ENCODE data around the gene DHX58. TPM values are rescaled to one million over a fixed set of nuclear protein-coding genes. Genes with fewer than 3 reads are reported as not detected.
A peak's percentile ranks its signal among the peaks of the same experiment; 100 is the strongest.
"Not testable (repeated sequence)": the region's sequence is repeated elsewhere in the genome, so short reads cannot be mapped to it uniquely, and the experiment has no call there.

DHX58 gene
- polyA plus RNA-seq, 4 donors: 11.4 to 33.8 (median 13.7) TPM

GRCh38 chr17:42142371-42142896, 29.9 kb upstream of the DHX58 start:
- peaks cover 0 to 6% (median 2%) of the 10 kb centered on the region in 3 donors for H3K4me1 ChIP-seq (ENCODE audit: control insufficient read depth in 3 of 3, insufficient read depth in 2 of 3, low read depth in 1 of 3, low read length in 2 of 3)
- DNase-seq: no peak
- no peaks in the 10 kb centered on the region for H3K27me3 ChIP-seq (ENCODE audit: control insufficient read depth in 3 of 3, insufficient read depth in 3 of 3, low read length in 3 of 3)
- H3K9me3 ChIP-seq (ENCODE audit: control insufficient read depth in 2 of 2, insufficient read depth in 1 of 2, low read depth in 1 of 2, low read length in 1 of 2): no peaks in the 10 kb centered on the region
- no peak for FAIRE-seq
- no peak overlapping the region for H3K27ac ChIP-seq (ENCODE audit: low read depth in 1 of 3, low read length in 2 of 3)
- H3K4me3 ChIP-seq (ENCODE audit: low read depth in 1 of 3, low read length in 3 of 3): no peak overlapping the region
- WGBS, 3 donors: 84 to 91% (median 86%) methylated on average over 7 of the region's 7 CpGs
- H3K36me3 ChIP-seq (ENCODE audit: control insufficient read depth in 3 of 3, insufficient read depth in 2 of 3, low read depth in 1 of 3, low read length in 3 of 3): peaks cover 9 to 73% (median 17%) of the 10 kb centered on the region in 3 donors

- FAIRE-seq: no peak
- Histone ChIP-seq H3K4me3 (ENCODE audit: low read depth in 1 of 3, low read length in 3 of 3) (no peak overlapping the region), H3K9me3 (ENCODE audit: control insufficient read depth in 2 of 2, insufficient read depth in 1 of 2, low read depth in 1 of 2, low read length in 1 of 2) (no peaks in the 10 kb centered on the region), H3K36me3 (ENCODE audit: control insufficient read depth in 3 of 3, insufficient read depth in 2 of 3, low read depth in 1 of 3, low read length in 3 of 3) (peaks cover 9 to 74% (median 16%) of the 10 kb centered on the region in 3 donors), H3K27ac (ENCODE audit: low read depth in 1 of 3, low read length in 2 of 3) (no peak overlapping the region), H3K4me1 (ENCODE audit: control insufficient read depth in 3 of 3, insufficient read depth in 2 of 3, low read depth in 1 of 3, low read length in 2 of 3) (peaks cover 0 to 13% (median 2%) of the 10 kb centered on the region in 3 donors), H3K27me3 (ENCODE audit: control insufficient read depth in 3 of 3, insufficient read depth in 3 of 3, low read length in 3 of 3) (no peaks in the 10 kb centered on the region)
- 70 to 89% (median 89%) methylated on average over 8 of the region's 8 CpGs for WGBS, 3 donors
- DNase-seq: no peak
Measured at GRCh38 chr17:42141382-42141781, 28.9 kb upstream of the DHX58 start.

- Histone ChIP-seq H3K4me1 (ENCODE audit: control insufficient read depth in 3 of 3, insufficient read depth in 2 of 3, low read depth in 1 of 3, low read length in 2 of 3) (peaks cover 0 to 19% (median 2%) of the 10 kb centered on the region in 3 donors), H3K36me3 (ENCODE audit: control insufficient read depth in 3 of 3, insufficient read depth in 2 of 3, low read depth in 1 of 3, low read length in 3 of 3) (peaks cover 9 to 71% (median 15%) of the 10 kb centered on the region in 3 donors)
- H3K4me3 ChIP-seq (ENCODE audit: low read depth in 1 of 3, low read length in 3 of 3); FAIRE-seq; H3K27ac ChIP-seq (ENCODE audit: low read depth in 1 of 3, low read length in 2 of 3); H3K9me3 ChIP-seq (ENCODE audit: control insufficient read depth in 2 of 2, insufficient read depth in 1 of 2, low read depth in 1 of 2, low read length in 1 of 2); H3K27me3 ChIP-seq (ENCODE audit: control insufficient read depth in 3 of 3, insufficient read depth in 3 of 3, low read length in 3 of 3); DNase-seq: not testable (repeated sequence)
- 97 to 99% (median 98%) methylated on average over 7 of the region's 7 CpGs for WGBS, 3 donors
Measured at GRCh38 chr17:42140690-42141089, 28.2 kb upstream of the DHX58 start.

- Histone ChIP-seq H3K4me1 (ENCODE audit: control insufficient read depth in 3 of 3, insufficient read depth in 2 of 3, low read depth in 1 of 3, low read length in 2 of 3) (peaks cover 2 to 36% (median 9%) of the 10 kb centered on the region in 3 donors), H3K27me3 (ENCODE audit: control insufficient read depth in 3 of 3, insufficient read depth in 3 of 3, low read length in 3 of 3) (no peaks in the 10 kb centered on the region), H3K9me3 (ENCODE audit: control insufficient read depth in 2 of 2, insufficient read depth in 1 of 2, low read depth in 1 of 2, low read length in 1 of 2) (no peaks in the 10 kb centered on the region), H3K27ac (ENCODE audit: low read depth in 1 of 3, low read length in 2 of 3) (peak overlapping the region in 1 of 3 donors; percentile 43), H3K4me3 (ENCODE audit: low read depth in 1 of 3, low read length in 3 of 3) (no peak overlapping the region), H3K36me3 (ENCODE audit: control insufficient read depth in 3 of 3, insufficient read depth in 2 of 3, low read depth in 1 of 3, low read length in 3 of 3) (peaks cover 9 to 69% (median 11%) of the 10 kb centered on the region in 3 donors)
- WGBS, 3 donors: 68 to 78% (median 70%) methylated on average over 7 of the region's 7 CpGs
- DNase-seq (no peak), FAIRE-seq (no peak)
Measured at GRCh38 chr17:42138749-42139492, 26.4 kb upstream of the DHX58 start.

- Histone ChIP-seq H3K36me3 (ENCODE audit: control insufficient read depth in 3 of 3, insufficient read depth in 2 of 3, low read depth in 1 of 3, low read length in 3 of 3) (peaks cover 2 to 68% (median 5%) of the 10 kb centered on the region in 3 donors), H3K4me3 (ENCODE audit: low read depth in 1 of 3, low read length in 3 of 3) (peak overlapping the region in 1 of 3 donors; percentile 33), H3K9me3 (ENCODE audit: control insufficient read depth in 2 of 2, insufficient read depth in 1 of 2, low read depth in 1 of 2, low read length in 1 of 2) (no peaks in the 10 kb centered on the region), H3K4me1 (ENCODE audit: control insufficient read depth in 3 of 3, insufficient read depth in 2 of 3, low read depth in 1 of 3, low read length in 2 of 3) (peaks cover 9 to 57% (median 10%) of the 10 kb centered on the region in 3 donors), H3K27me3 (ENCODE audit: control insufficient read depth in 3 of 3, insufficient read depth in 3 of 3, low read length in 3 of 3) (no peaks in the 10 kb centered on the region), H3K27ac (ENCODE audit: low read depth in 1 of 3, low read length in 2 of 3) (peak overlapping the region; percentile 75 to 96 (median 84))
- FAIRE-seq (no peak), DNase-seq (no peak)
- WGBS, 3 donors: 57 to 66% (median 62%) methylated on average over 3 of the region's 3 CpGs
Measured at GRCh38 chr17:42136654-42137051, 24.1 kb upstream of the DHX58 start.

- FAIRE-seq (peak; percentile 19), DNase-seq (peak; percentile 91 to 98)
- Histone ChIP-seq H3K4me1 (ENCODE audit: control insufficient read depth in 3 of 3, insufficient read depth in 2 of 3, low read depth in 1 of 3, low read length in 2 of 3) (peaks cover 9 to 60% (median 10%) of the 10 kb centered on the region in 3 donors), H3K4me3 (ENCODE audit: low read depth in 1 of 3, low read length in 3 of 3) (peak overlapping the region in 2 of 3 donors; percentile 3 to 33), H3K27ac (ENCODE audit: low read depth in 1 of 3, low read length in 2 of 3) (peak overlapping the region; percentile 75 to 96 (median 84)), H3K36me3 (ENCODE audit: control insufficient read depth in 3 of 3, insufficient read depth in 2 of 3, low read depth in 1 of 3, low read length in 3 of 3) (peaks cover under 1 to 63% (median 2%) of the 10 kb centered on the region in 3 donors), H3K27me3 (ENCODE audit: control insufficient read depth in 3 of 3, insufficient read depth in 3 of 3, low read length in 3 of 3) (no peaks in the 10 kb centered on the region), H3K9me3 (ENCODE audit: control insufficient read depth in 2 of 2, insufficient read depth in 1 of 2, low read depth in 1 of 2, low read length in 1 of 2) (no peaks in the 10 kb centered on the region)
- WGBS, 3 donors: 10 to 38% (median 17%) methylated on average over 15 of the region's 15 CpGs
Measured at GRCh38 chr17:42135664-42136653, 23.4 kb upstream of the DHX58 start.

- no peaks in the 10 kb centered on the region for H3K27me3 ChIP-seq (ENCODE audit: control insufficient read depth in 3 of 3, insufficient read depth in 3 of 3, low read length in 3 of 3)
- no peaks in the 10 kb centered on the region for H3K9me3 ChIP-seq (ENCODE audit: control insufficient read depth in 2 of 2, insufficient read depth in 1 of 2, low read depth in 1 of 2, low read length in 1 of 2)
- H3K36me3 ChIP-seq (ENCODE audit: control insufficient read depth in 3 of 3, insufficient read depth in 2 of 3, low read depth in 1 of 3, low read length in 3 of 3): peaks cover 0 to 64% (median 4%) of the 10 kb centered on the region in 3 donors
- no peak for FAIRE-seq
- H3K4me1 ChIP-seq (ENCODE audit: control insufficient read depth in 3 of 3, insufficient read depth in 2 of 3, low read depth in 1 of 3, low read length in 2 of 3): peaks cover 9 to 60% (median 10%) of the 10 kb centered on the region in 3 donors
- no peak overlapping the region for H3K4me3 ChIP-seq (ENCODE audit: low read depth in 1 of 3, low read length in 3 of 3)
- no peak for DNase-seq
- peak overlapping the region; percentile 75 to 96 (median 84) for H3K27ac ChIP-seq (ENCODE audit: low read depth in 1 of 3, low read length in 2 of 3)
- 59 to 72% (median 69%) methylated on average over 6 of the region's 6 CpGs for WGBS, 3 donors
Measured at GRCh38 chr17:42135151-42135550, 22.6 kb upstream of the DHX58 start.

All from small intestine (tissue), 7 donors.